ENCODE results near the gene MAP1B.
A peak's percentile ranks its signal among the peaks of the same experiment; 100 is the strongest.

The MAP1B gene

GRCh38 chr5:72133212-72133990 lies 26.1 kb downstream of the MAP1B start:
- no peaks in the 10 kb centered on the region for H3K79me2 ChIP-seq (ENCODE audit: insufficient read depth, low read length)
- ATAC-seq (ENCODE audit: insufficient read depth, low read depth) (no peak), DNase-seq (no peak)
- no peak overlapping the region for H3K27ac ChIP-seq (ENCODE audit: low read length)
- H3K27me3 ChIP-seq (ENCODE audit: insufficient read depth, low read length, poor library complexity) = peaks cover 24% of the 10 kb centered on the region
- H2AFZ ChIP-seq (ENCODE audit: low read depth, low read length) = no peak overlapping the region
- no peak overlapping the region for H3K4me2 ChIP-seq (ENCODE audit: insufficient read depth, low read length)
- no peak overlapping the region for H3K4me3 ChIP-seq (ENCODE audit: low read depth in 1 of 2, low read length in 2 of 2)
- H3K9ac ChIP-seq (ENCODE audit: low read depth, low read length) = no peak overlapping the region
- no peaks in the 10 kb centered on the region for H3K9me3 ChIP-seq (ENCODE audit: insufficient read depth, low read length, severe bottlenecking)
- no peak for TF ChIP-seq EZH2 (IDR thresholded peaks at IDR 0.05; ENCODE audit: borderline replicate concordance, low read depth, low read length, severe bottlenecking)
- no peak for TF ChIP-seq CTCF (IDR thresholded peaks at IDR 0.05; ENCODE audit: borderline replicate concordance, extremely low read depth, low read length, poor library complexity, severe bottlenecking)
- H4K20me1 ChIP-seq (ENCODE audit: insufficient read depth, low read length) = no peaks in the 10 kb centered on the region
- no peaks in the 10 kb centered on the region for H3K36me3 ChIP-seq (ENCODE audit: insufficient read depth, low read length)
- no peaks in the 10 kb centered on the region for H3K4me1 ChIP-seq (ENCODE audit: insufficient read depth, low read length)

- no peak overlapping the region for H3K9ac ChIP-seq (ENCODE audit: low read depth, low read length)
- no peak overlapping the region for H3K4me2 ChIP-seq (ENCODE audit: insufficient read depth, low read length)
- ATAC-seq (ENCODE audit: insufficient read depth, low read depth) = no peak
Observed at GRCh38 chr5:72134226-72134899, 27.1 kb downstream of the MAP1B start.

GRCh38 chr5:72137826-72138409 lies 30.6 kb downstream of the MAP1B start:
- DNase-seq = no peak
- no peak overlapping the region for H2AFZ ChIP-seq (ENCODE audit: low read depth, low read length)
- TF ChIP-seq CTCF (IDR thresholded peaks at IDR 0.05; ENCODE audit: borderline replicate concordance, extremely low read depth, low read length, poor library complexity, severe bottlenecking) (peak; percentile 61), EZH2 (IDR thresholded peaks at IDR 0.05; ENCODE audit: borderline replicate concordance, low read depth, low read length, severe bottlenecking) (no peak)
- no peak overlapping the region for H3K9ac ChIP-seq (ENCODE audit: low read depth, low read length)
- ATAC-seq (ENCODE audit: insufficient read depth, low read depth) = peak; percentile 53; the same call in 1 of the 3 replicates
- H3K36me3 ChIP-seq (ENCODE audit: insufficient read depth, low read length) = no peaks in the 10 kb centered on the region
- H3K79me2 ChIP-seq (ENCODE audit: insufficient read depth, low read length) = no peaks in the 10 kb centered on the region
- no peaks in the 10 kb centered on the region for H3K4me1 ChIP-seq (ENCODE audit: insufficient read depth, low read length)
- H3K27ac ChIP-seq (ENCODE audit: low read length) = no peak overlapping the region
- H3K4me2 ChIP-seq (ENCODE audit: insufficient read depth, low read length) = no peak overlapping the region
- H3K27me3 ChIP-seq (ENCODE audit: insufficient read depth, low read length, poor library complexity) = peaks cover 37% of the 10 kb centered on the region
- H4K20me1 ChIP-seq (ENCODE audit: insufficient read depth, low read length) = no peaks in the 10 kb centered on the region
- H3K9me3 ChIP-seq (ENCODE audit: insufficient read depth, low read length, severe bottlenecking) = no peaks in the 10 kb centered on the region
- H3K4me3 ChIP-seq (ENCODE audit: low read depth in 1 of 2, low read length in 2 of 2) = no peak overlapping the region

More at GRCh38 chr5:72134226-72134899, 27.1 kb downstream of the MAP1B start:
- H3K27ac ChIP-seq (ENCODE audit: low read length) = no peak overlapping the region
- no peak overlapping the region for H3K4me3 ChIP-seq (ENCODE audit: low read depth in 1 of 2, low read length in 2 of 2)
- H2AFZ ChIP-seq (ENCODE audit: low read depth, low read length) = no peak overlapping the region
- no peaks in the 10 kb centered on the region for H3K36me3 ChIP-seq (ENCODE audit: insufficient read depth, low read length)
- peaks cover 22% of the 10 kb centered on the region for H3K27me3 ChIP-seq (ENCODE audit: insufficient read depth, low read length, poor library complexity)
- no peak for DNase-seq
- TF ChIP-seq CTCF (IDR thresholded peaks at IDR 0.05; ENCODE audit: borderline replicate concordance, extremely low read depth, low read length, poor library complexity, severe bottlenecking) = no peak
- TF ChIP-seq EZH2 (IDR thresholded peaks at IDR 0.05; ENCODE audit: borderline replicate concordance, low read depth, low read length, severe bottlenecking) = no peak
- no peaks in the 10 kb centered on the region for H4K20me1 ChIP-seq (ENCODE audit: insufficient read depth, low read length)
- no peaks in the 10 kb centered on the region for H3K79me2 ChIP-seq (ENCODE audit: insufficient read depth, low read length)
- H3K4me1 ChIP-seq (ENCODE audit: insufficient read depth, low read length) = no peaks in the 10 kb centered on the region
- no peaks in the 10 kb centered on the region for H3K9me3 ChIP-seq (ENCODE audit: insufficient read depth, low read length, severe bottlenecking)
